HepG2 (cell line): ENCODE data around the gene PTPRQ. TPM values are rescaled to one million over a fixed set of nuclear protein-coding genes. Genes with fewer than 3 reads are reported as not detected.

Source experiments
- ATAC-seq: fragments of 200-7000 bp; cut with Tn5 transposase; 3 replicates; pipeline ENCODE4 v1.9.1; 2020; ENCODE audit warnings: mild to moderate bottlenecking, moderate library complexity
- BruUV-seq: library from RNA; stranded (reverse); fragments of 400-500 nt; replicated peaks from 2 replicates; lab custom pipeline; 2021; lab: Mats Ljungman, UMichigan
- CTCF ChIA-PET: fragments of 300-600 bp; formaldehyde crosslinking; extraction: SDS; loops from one replicate; lab custom pipeline; 2021; ENCODE audit warnings: low total read pairs, inconsistent platforms, low intra/inter-chr PET ratio; lab: Yijun Ruan, JAX
- POLR2A ChIA-PET: fragments of 350-600 bp; sonication (Branson Sonifier 250); formaldehyde crosslinking; loops from one replicate; lab custom pipeline; 2020; ENCODE audit warnings: antibody characterized with exemption, inconsistent platforms; lab: Yijun Ruan, JAX
- DNase-seq: peaks from one replicate; pipeline ENCODE4 v3.0.0-alpha.2; 2015; ENCODE audit warnings: low spot score
- FAIRE-seq: peaks from 3 replicates; lab custom pipeline; 2011; peaks lifted over from hg19 to GRCh38; lab: Jason Lieb, UNC
- H2AFZ ChIP-seq: one replicate; pipeline ENCODE4 v1.6.1; 2011; ENCODE audit warnings: low read length, inconsistent platforms
- H3K27ac ChIP-seq: fragments of 300-600 bp; 3 replicates; pipeline ENCODE4 v1.8.0; 2011; ENCODE audit warnings: mixed run types, mild to moderate bottlenecking, mixed read lengths, low read length, inconsistent platforms; ENCODE audit not compliant: insufficient read depth; ENCODE audit errors: extremely low read length
- H3K27me3 ChIP-seq, 2 experiments: fragments of 200-600 bp in 1 of 2; 2 replicates in 1 of 2; 3 replicates in 1 of 2; pipeline versions ENCODE4 v1.6.0 to v1.8.0; 2011; ENCODE audit warnings: low read length in 2 of 2, mild to moderate bottlenecking in 2 of 2, moderate library complexity in 2 of 2, inconsistent platforms in 1 of 2; ENCODE audit not compliant: insufficient read depth in 2 of 2, control insufficient read depth in 1 of 2
- H3K36me3 ChIP-seq, 2 experiments: fragments of 200-600 bp in 1 of 2; replicated peaks in 1 of 2; 2 replicates in 1 of 2; 3 replicates in 1 of 2; pipeline versions ENCODE4 v1.5.1 to v1.8.0; 2011; ENCODE audit warnings: low read length in 2 of 2, inconsistent platforms in 1 of 2; ENCODE audit not compliant: insufficient read depth in 2 of 2, control insufficient read depth in 1 of 2
- H3K4me1 ChIP-seq: 2 replicates; pipeline ENCODE4 v1.5.1; 2012; ENCODE audit warnings: low read length, inconsistent platforms; ENCODE audit not compliant: insufficient read depth
- H3K4me2 ChIP-seq: 2 replicates; pipeline ENCODE4 v1.6.0; 2011; ENCODE audit warnings: low read depth, low read length, inconsistent platforms
- H3K4me3 ChIP-seq, 3 experiments: fragments of 200-600 bp in 1 of 3; sonication (generic), shearing (Covaris generic) in 1 of 3; replicated peaks in 1 of 3; 2 replicates each; pipeline ENCODE4 v1.5.1; 2011 to 2016; ENCODE audit warnings: low read length in 3 of 3, inconsistent platforms in 2 of 3, low read depth in 2 of 3, mild to moderate bottlenecking in 2 of 3, control low read depth in 1 of 3, mixed read lengths in 1 of 3; ENCODE audit not compliant: insufficient read depth in 1 of 3
- H3K79me2 ChIP-seq: one replicate; pipeline ENCODE4 v1.6.1; 2011; ENCODE audit warnings: low read length, inconsistent platforms; ENCODE audit not compliant: insufficient read depth
- H3K9ac ChIP-seq: 2 replicates; pipeline ENCODE4 v1.6.0; 2011; ENCODE audit warnings: mild to moderate bottlenecking, low read depth, low read length, inconsistent platforms; ENCODE audit not compliant: insufficient read depth
- H3K9me3 ChIP-seq: 2 replicates; pipeline ENCODE4 v1.5.1; 2012; ENCODE audit warnings: mild to moderate bottlenecking, low read length
- H4K20me1 ChIP-seq: 2 replicates; pipeline ENCODE4 v1.6.0; 2011; ENCODE audit warnings: inconsistent platforms, mild to moderate bottlenecking, low read length, moderate library complexity; ENCODE audit not compliant: insufficient read depth
- CHCHD3 ChIP-seq: sonication (generic); formaldehyde crosslinking; IDR thresholded peaks from 2 replicates; pipeline ENCODE4 v1.8.0; 2022; ENCODE audit warnings: mild to moderate bottlenecking, missing genetic modification reagents, moderate library complexity
- EHMT2 ChIP-seq: fragments of 200-600 bp; sonication (generic); IDR thresholded peaks from 2 replicates; pipeline ENCODE4 v1.7.0; 2017; ENCODE audit warnings: antibody characterized with exemption, low read depth, low read length, borderline replicate concordance
- ELF1 ChIP-seq: sonication (generic); formaldehyde crosslinking; IDR thresholded peaks from 2 replicates; pipeline ENCODE4 v1.4.0; 2020; ENCODE audit warnings: missing genetic modification reagents
- FOSL1 ChIP-seq: sonication (generic); formaldehyde crosslinking; IDR thresholded peaks from 2 replicates; pipeline ENCODE4 v1.9.0; 2021; ENCODE audit warnings: missing genetic modification reagents, borderline replicate concordance
- HNF4G ChIP-seq, 2 experiments: sonication (generic) in 1 of 2; formaldehyde crosslinking in 1 of 2; IDR thresholded peaks; 2 replicates each; pipeline versions ENCODE4 v1.4.0 to v1.6.1; 2011 to 2020; ENCODE audit warnings: borderline replicate concordance in 2 of 2, low read depth in 2 of 2, mild to moderate bottlenecking in 2 of 2, low read length in 1 of 2, missing genetic modification reagents in 1 of 2, moderate library complexity in 1 of 2
- HNRNPUL1 ChIP-seq: fragments of 200-400 bp; formaldehyde crosslinking; IDR thresholded peaks from 2 replicates; pipeline ENCODE4 v1.6.1; 2017; ENCODE audit warnings: low read depth, mild to moderate bottlenecking, low read length, moderate library complexity
- NFAT5 ChIP-seq: sonication (generic); formaldehyde crosslinking; IDR thresholded peaks from 2 replicates; pipeline ENCODE4 v1.4.0; 2020; ENCODE audit warnings: missing genetic modification reagents
- NFIC ChIP-seq: IDR thresholded peaks from 2 replicates; pipeline ENCODE4 v1.6.1; 2012; ENCODE audit warnings: mild to moderate bottlenecking, low read length, inconsistent platforms
- NFYB ChIP-seq: sonication (generic); formaldehyde crosslinking; IDR thresholded peaks from 2 replicates; pipeline ENCODE4 v1.4.0; 2020; ENCODE audit warnings: missing genetic modification reagents
- NR3C1 ChIP-seq: sonication (generic); formaldehyde crosslinking; IDR thresholded peaks from 2 replicates; pipeline ENCODE4 v1.4.0; 2020; ENCODE audit warnings: missing genetic modification reagents
- PLSCR1 ChIP-seq: sonication (generic); formaldehyde crosslinking; IDR thresholded peaks from 2 replicates; pipeline ENCODE4 v1.5.0; 2020; ENCODE audit warnings: missing genetic modification reagents, mild to moderate bottlenecking, borderline replicate concordance
- PTBP1 ChIP-seq: fragments of 200-400 bp; formaldehyde crosslinking; IDR thresholded peaks from 2 replicates; pipeline ENCODE4 v1.6.1; 2018; ENCODE audit warnings: low read length, low read depth; ENCODE audit not compliant: poor library complexity, severe bottlenecking
- RCOR2 ChIP-seq: IDR thresholded peaks from 2 replicates; pipeline ENCODE4 v1.6.1; 2016; ENCODE audit warnings: missing biosample characterization, missing genetic modification reagents
- RORA ChIP-seq: sonication (generic); formaldehyde crosslinking; IDR thresholded peaks from 2 replicates; pipeline ENCODE4 v1.5.0; 2020; ENCODE audit warnings: mild to moderate bottlenecking, missing genetic modification reagents, moderate library complexity
- SMAD1 ChIP-seq: sonication (generic); formaldehyde crosslinking; IDR thresholded peaks from 2 replicates; pipeline ENCODE4 v1.4.0; 2020; ENCODE audit warnings: missing genetic modification reagents, low read depth, mild to moderate bottlenecking, borderline replicate concordance
- SP5 ChIP-seq: IDR thresholded peaks from 2 replicates; pipeline ENCODE4 v1.6.1; 2016; ENCODE audit warnings: low read depth, borderline replicate concordance
- TGIF2 ChIP-seq: IDR thresholded peaks from 2 replicates; pipeline ENCODE4 v1.6.1; 2016; ENCODE audit warnings: control low read depth, missing compliant biosample characterization
- ZNF781 ChIP-seq: sonication (generic); formaldehyde crosslinking; IDR thresholded peaks from 2 replicates; pipeline ENCODE4 v1.5.1; 2020; ENCODE audit warnings: borderline replicate concordance, mild to moderate bottlenecking, missing genetic modification reagents; ENCODE audit errors: not compliant biosample characterization
- WGBS: methylation state at CpG from one replicate; pipeline ENCODE4 v1.1.6; 2017; ENCODE audit warnings: low lambda C conversion rate; 5-methylcytosine and 5-hydroxymethylcytosine counted together
- in situ Hi-C: cut with HindIII; loops from 2 replicates; pipeline ENCODE4 v1.10.0; 2017; ENCODE audit warnings: low pct_unique_long_range_greater_than_20kb; ENCODE audit not compliant: extremely low pct_ligation_motif_present
- intact Hi-C: fragments of 100-400 bp; cut with micrococcal nuclease; formaldehyde crosslinking; loops from one replicate; pipeline ENCODE4 v1.10.0; 2022; ENCODE audit not compliant: unreplicated experiment
- polyA plus RNA-seq, 8 experiments: library from polyadenylated mRNA; depleted of rRNA in 3 of 8; stranded (reverse) in 7 of 8; unstranded in 1 of 8; fragments of >200 nt; fragmentation: Illumina TruSeq in 4 of 8; extraction: Trizol in 4 of 8; gene quantifications; 2 replicates each; pipeline versions ENCODE4 v1.2.1 to v1.2.3, GENCODE V29; 2011 to 2016; ENCODE audit warnings: low read depth in 4 of 8, missing spikeins in 1 of 8, mixed read lengths in 1 of 8; ENCODE audit not compliant: insufficient read depth in 1 of 8
- total RNA-seq, 5 experiments: library from RNA; depleted of rRNA; stranded (reverse); fragments of >200 nt; fragmentation: Illumina TruSeq; extraction: Trizol; gene quantifications; 2 replicates each; pipeline ENCODE4 v1.2.3, GENCODE V29; 2016; ENCODE audit warnings: low read depth in 1 of 5

The PTPRQ gene
- total and polyA plus RNA-seq, 2 of the 13 experiments (the other 11 are each of a cell fraction or from before 2014, with no cell fraction given) = not detected

- Histone ChIP-seq H3K4me1 (no peaks in the 10 kb centered on the region), H3K9me3 (no peaks in the 10 kb centered on the region), H3K9ac (no peak overlapping the region), H2AFZ (no peak overlapping the region), H3K36me3 (no peaks in the 10 kb centered on the region), H4K20me1 (no peaks in the 10 kb centered on the region), H3K4me3 (no peak overlapping the region), H3K79me2 (no peaks in the 10 kb centered on the region), H3K4me2 (no peak overlapping the region), H3K27me3 (no peaks in the 10 kb centered on the region), H3K27ac (no peak overlapping the region)
- ChIA-PET POLR2A (no interaction called here), CTCF (no interaction called here)
- FAIRE-seq (no peak), DNase-seq (no peak), ATAC-seq (no peak)
- WGBS = 5% methylated on average over 3 of the region's 3 CpGs
- intact Hi-C loops = no loop called here
- in situ Hi-C loops = no loop called here
- no peak for TF ChIP-seq PLSCR1 (CRISPR knock-in tag)
- TF ChIP-seq RORA (CRISPR knock-in tag) = no peak
- TF ChIP-seq SMAD1 (CRISPR knock-in tag) = no peak
- no peak for TF ChIP-seq HNRNPUL1
- TF ChIP-seq HNF4G (IDR thresholded peaks at IDR 0.05; ENCODE audit: borderline replicate concordance, low read depth, low read length) = no peak
- no peak for TF ChIP-seq HNF4G (CRISPR knock-in tag; IDR thresholded peaks at IDR 0.05; ENCODE audit: borderline replicate concordance, low read depth)
- TF ChIP-seq EHMT2 = no peak
- TF ChIP-seq NFAT5 = no peak
- no peak for TF ChIP-seq SP5 (CRISPR knock-in tag)
- no peak for TF ChIP-seq NFIC
- no peak for TF ChIP-seq NR3C1 (CRISPR knock-in tag)
- no peak for TF ChIP-seq PTBP1
- no peak for TF ChIP-seq ELF1 (CRISPR knock-in tag)
- TF ChIP-seq TGIF2 (CRISPR knock-in tag) = no peak
- TF ChIP-seq FOSL1 (CRISPR knock-in tag) = no peak
- no peak for TF ChIP-seq RCOR2 (CRISPR knock-in tag)
- no peak for TF ChIP-seq ZNF781 (CRISPR knock-in tag)
- no peak for TF ChIP-seq NFYB (CRISPR knock-in tag)
- TF ChIP-seq CHCHD3 (CRISPR knock-in tag) = no peak
- BruUV-seq = no TSS peak
These were observed 132.8 kb downstream of the PTPRQ start for GRCh38 chr12:80576641-80577418.
